K562 (cell line): ENCODE results near the gene KAZALD1. TPM values are rescaled to one million over a fixed set of nuclear protein-coding genes. Genes with fewer than 3 reads are reported as not detected.

ENCODE experiments used
- ATAC-seq: fragments of 200-7000 bp; cut with Tn5 transposase; 3 replicates; pipeline ENCODE4 v1.9.1; 2020; ENCODE audit warnings: moderate library complexity
- BruUV-seq: library from RNA; stranded (reverse); fragments of 400-500 nt; replicated peaks from 2 replicates; lab custom pipeline; 2021; lab: Mats Ljungman, UMichigan
- CTCF ChIA-PET: fragments of 300-600 bp; formaldehyde crosslinking; extraction: SDS; loops from one replicate; lab custom pipeline; 2021; ENCODE audit warnings: low intra/inter-chr PET ratio; lab: Yijun Ruan, JAX
- POLR2A ChIA-PET: fragments of 300-600, 350-650 bp; sonication (Branson Sonifier 250); formaldehyde crosslinking; extraction: SDS; loops from one replicate; lab custom pipeline; 2021; ENCODE audit warnings: antibody characterized with exemption, inconsistent platforms; lab: Yijun Ruan, JAX
- DNase-seq, 4 experiments: peaks; one replicate each; pipeline versions ENCODE4 v3.0.0 to v3.0.0-alpha.2; 2011 to 2018; ENCODE audit warnings: low spot score in 3 of 4, mixed read lengths in 3 of 4; ENCODE audit errors: extremely low read depth in 1 of 4
- FAIRE-seq: peaks from 2 replicates; lab custom pipeline; 2011; peaks lifted over from hg19 to GRCh38; lab: Jason Lieb, UNC
- H2AFZ ChIP-seq: 2 replicates; pipeline ENCODE4 v1.6.0; 2011; ENCODE audit warnings: low read depth, low read length, control low read depth, inconsistent platforms
- H3K27ac ChIP-seq: fragments of 200-600 bp; 3 replicates; pipeline ENCODE4 v1.8.0; 2011; ENCODE audit warnings: low read depth, mild to moderate bottlenecking, control low read depth, inconsistent platforms, low read length, moderate library complexity, mixed read lengths; ENCODE audit errors: extremely low read depth
- H3K27me3 ChIP-seq, 2 experiments: fragments of 300-600 bp in 1 of 2; 2 replicates in 1 of 2; 3 replicates in 1 of 2; pipeline versions ENCODE4 v1.6.0 to v1.8.0; 2011; ENCODE audit warnings: inconsistent platforms in 2 of 2, low read length in 2 of 2, mild to moderate bottlenecking in 1 of 2, mixed read lengths in 1 of 2, moderate library complexity in 1 of 2; ENCODE audit not compliant: control insufficient read depth in 2 of 2, insufficient read depth in 2 of 2
- H3K36me3 ChIP-seq: fragments of 300-600 bp; 3 replicates; pipeline ENCODE4 v1.8.0; 2011; ENCODE audit warnings: mild to moderate bottlenecking, low read length, inconsistent platforms; ENCODE audit not compliant: control insufficient read depth, insufficient read depth
- H3K4me1 ChIP-seq, 2 experiments: fragments of 200-600 bp in 1 of 2; replicated peaks in 1 of 2; 2 replicates in 1 of 2; 3 replicates in 1 of 2; pipeline versions ENCODE4 v1.5.1 to v1.8.0; 2011; ENCODE audit warnings: inconsistent platforms in 2 of 2, low read length in 2 of 2, mild to moderate bottlenecking in 1 of 2, mixed read lengths in 1 of 2, moderate library complexity in 1 of 2; ENCODE audit not compliant: control insufficient read depth in 2 of 2, insufficient read depth in 2 of 2
- H3K4me2 ChIP-seq: 2 replicates; pipeline ENCODE4 v1.6.1; 2011; ENCODE audit warnings: low read length, control low read depth, inconsistent platforms, mixed read lengths; ENCODE audit not compliant: insufficient read depth
- H3K4me3 ChIP-seq: fragments of 200-600 bp; sonication (generic), shearing (Covaris generic); 2 replicates; pipeline ENCODE4 v1.5.1; 2016; ENCODE audit warnings: control low read depth, inconsistent platforms
- H3K79me2 ChIP-seq: fragments of 200-600 bp; 3 replicates; pipeline ENCODE4 v1.8.0; 2011; ENCODE audit warnings: low read length, inconsistent platforms; ENCODE audit not compliant: control insufficient read depth, insufficient read depth
- H3K9ac ChIP-seq, 2 experiments: 2 replicates each; pipeline versions ENCODE4 v1.6.0 to v1.6.1; 2011; ENCODE audit warnings: low read depth in 2 of 2, low read length in 2 of 2, control low read depth in 1 of 2, inconsistent platforms in 1 of 2, mild to moderate bottlenecking in 1 of 2, mixed read lengths in 1 of 2; ENCODE audit not compliant: insufficient read depth in 1 of 2
- H3K9me1 ChIP-seq: one replicate; pipeline ENCODE4 v1.6.0; 2011; ENCODE audit warnings: inconsistent platforms, mild to moderate bottlenecking, low read length, moderate library complexity; ENCODE audit not compliant: control insufficient read depth, insufficient read depth
- H3K9me3 ChIP-seq: replicated peaks from 2 replicates; pipeline ENCODE4 v1.5.1; 2011; ENCODE audit warnings: low read depth, low read length, inconsistent platforms; ENCODE audit not compliant: control insufficient read depth, insufficient read depth
- H4K20me1 ChIP-seq: replicated peaks from 2 replicates; pipeline ENCODE4 v1.6.1; 2011; ENCODE audit warnings: low read length, inconsistent platforms, mixed read lengths; ENCODE audit not compliant: control insufficient read depth, insufficient read depth
- ATF3 ChIP-seq, 2 experiments: fragments of 450-650 bp in 1 of 2; sonication (generic) in 1 of 2; formaldehyde crosslinking in 1 of 2; IDR thresholded peaks in 1 of 2; conservative IDR thresholded peaks in 1 of 2; 2 replicates each; pipeline versions ENCODE4 v1.6.1 to v1.8.1; 2016 to 2023; ENCODE audit warnings: mild to moderate bottlenecking in 2 of 2, moderate library complexity in 2 of 2, inconsistent platforms in 1 of 2, missing genetic modification reagents in 1 of 2
- HIVEP1 ChIP-seq: fragments of 250-450 bp; sonication (Bioruptor Pico); IDR thresholded peaks from 2 replicates; pipeline ENCODE4 v1.4.0; 2020; ENCODE audit warnings: mild to moderate bottlenecking
- PBX2 ChIP-seq, 2 experiments: IDR thresholded peaks in 1 of 2; conservative IDR thresholded peaks in 1 of 2; 2 replicates each; pipeline ENCODE4 v1.6.1; 2016; ENCODE audit warnings: low read depth in 2 of 2, mild to moderate bottlenecking in 1 of 2, missing compliant biosample characterization in 1 of 2, missing genetic modification characterization in 1 of 2, moderate library complexity in 1 of 2
- PHTF2 ChIP-seq: fragments of 250-450 bp; sonication (Bioruptor Pico); IDR thresholded peaks from 2 replicates; pipeline ENCODE4 v1.5.0; 2021; ENCODE audit warnings: mild to moderate bottlenecking
- RERE ChIP-seq: sonication (generic); formaldehyde crosslinking; IDR thresholded peaks from 2 replicates; pipeline ENCODE4 v1.8.0; 2023; ENCODE audit warnings: missing genetic modification reagents, mild to moderate bottlenecking, borderline replicate concordance
- SRSF7 ChIP-seq: fragments of 200-400 bp; formaldehyde crosslinking; optimal IDR thresholded peaks from 2 replicates; pipeline ENCODE3; 2017; ENCODE audit warnings: mild to moderate bottlenecking, low read depth, low read length
- WGBS: fragments of 100-300 bp; shearing (Covaris generic); methylation state at CpG from one replicate; pipeline ENCODE4 v1.1.6; 2016; ENCODE audit warnings: low coverage, mixed read lengths; ENCODE audit not compliant: insufficient coverage; ENCODE audit errors: missing lambda C conversion rate; 5-methylcytosine and 5-hydroxymethylcytosine counted together
- in situ Hi-C: fragments of 300-500 bp; cut with MboI; formaldehyde crosslinking; loops from 4 replicates; pipeline ENCODE4 v1.15.0; 2018; ENCODE audit warnings: inconsistent platforms, mixed read lengths
- intact Hi-C: fragments of 100-400 bp; cut with micrococcal nuclease; formaldehyde crosslinking; loops from 2 replicates; pipeline ENCODE4 v1.14.2; 2022
- polyA plus RNA-seq, 8 experiments: library from polyadenylated mRNA; depleted of rRNA in 4 of 8; stranded (reverse) in 5 of 8; unstranded in 3 of 8; fragments of >200 nt; fragmentation: Nextera tagmentation in 2 of 8; fragmentation: Illumina TruSeq in 1 of 8; extraction: Ambion mirVana in 2 of 8; extraction: Trizol in 1 of 8; gene quantifications; 2 replicates each; pipeline versions ENCODE4 v1.2.1 to v1.2.3, GENCODE V29; 2011 to 2014; ENCODE audit warnings: inconsistent platforms in 1 of 8, missing spikeins in 1 of 8
- total RNA-seq, 7 experiments: library from RNA; depleted of rRNA in 6 of 7; stranded (reverse); fragments of >200 nt in 6 of 7; fragmentation: Illumina TruSeq in 2 of 7; extraction: Trizol in 2 of 7; gene quantifications; 2 replicates each; pipeline versions ENCODE4 v1.2.1 to v1.2.3, GENCODE V29; 2011 to 2021; ENCODE audit warnings: low replicate concordance in 1 of 7

KAZALD1 gene
- total and polyA plus RNA-seq, 9 of the 15 experiments (the other 6 are each of a cell fraction or from before 2014, with no cell fraction given) = 0.15 to 10.0 (median 4.9) TPM

GRCh38 chr10:101094121-101094879 lies 32.5 kb downstream of the KAZALD1 start (continued):
- TF ChIP-seq RERE (CRISPR knock-in tag) = no peak
- TF ChIP-seq PHTF2 (CRISPR knock-in tag) = no peak
- no peak for TF ChIP-seq HIVEP1

GRCh38 chr10:101095004-101095403 lies 33.2 kb downstream of the KAZALD1 start:
- Histone ChIP-seq H3K4me1 (peaks cover 0 to 7% of the 10 kb centered on the region in 2 experiments; a peak in 2 of 5 replicates), H3K9me1 (no peaks in the 10 kb centered on the region), H3K4me2 (no peak overlapping the region), H3K36me3 (no peaks in the 10 kb centered on the region), H3K9ac (no peak overlapping the region), H4K20me1 (no peaks in the 10 kb centered on the region), H3K27me3 (peaks cover 0 to 53% of the 10 kb centered on the region in 2 experiments; a peak in 2 of 5 replicates), H2AFZ (no peak overlapping the region), H3K79me2 (no peaks in the 10 kb centered on the region), H3K27ac (no peak overlapping the region), H3K9me3 (no peaks in the 10 kb centered on the region), H3K4me3 (no peak overlapping the region)
- ATAC-seq (no peak), DNase-seq (no peak), FAIRE-seq (no peak)
- POLR2A ChIA-PET = interaction anchor here (0.6 to 1.5 kb wide), 5 partner anchors 33 to 53 kb away, joined by 3 to 5 read pairs (median 4); partner anchors contain the start of gene KAZALD1
- no TSS peak for BruUV-seq
- in situ Hi-C loops (loop anchor here (5.0 kb wide), 1 partner anchor 47 kb away; no protein-coding TSS in a partner anchor), intact Hi-C loops (loop anchor here (1.0 kb wide), 1 partner anchor 47 kb away; no protein-coding TSS in a partner anchor)
- CTCF ChIA-PET = interaction anchor here (2.4 kb wide), 1 partner anchor 47 kb away, joined by 17 read pairs; no protein-coding TSS in a partner anchor
- WGBS = 35% methylated on average over 6 of the region's 6 CpGs
- TF ChIP-seq ATF3 (IDR thresholded peaks at IDR 0.05) = no peak
- no peak for TF ChIP-seq ATF3 (CRISPR knock-in tag; conservative IDR thresholded peaks at IDR 0.05)
- no peak for TF ChIP-seq PBX2 (CRISPR knock-in tag; IDR thresholded peaks at IDR 0.05; ENCODE audit: low read depth)
- TF ChIP-seq PBX2 (tag; conservative IDR thresholded peaks at IDR 0.05; ENCODE audit: low read depth) = 0 out of 2 replicates have a peak, but pooled peaks have one; percentile 8
- no peak for TF ChIP-seq SRSF7
